MCF 10A (cell line): ENCODE data around the gene WWC2. TPM values are rescaled to one million over a fixed set of nuclear protein-coding genes. Genes with fewer than 3 reads are reported as not detected.

Source experiments
- BruUV-seq: library from RNA; stranded (reverse); fragments of 400-500 nt; replicated peaks from 2 replicates; lab custom pipeline; 2021; lab: Mats Ljungman, UMichigan
- CTCF ChIA-PET: fragments of 300-600 bp; sonication (Branson Sonifier 250); formaldehyde crosslinking; extraction: SDS; loops from one replicate; lab custom pipeline; 2021; ENCODE audit warnings: antibody characterized with exemption, inconsistent platforms; lab: Yijun Ruan, JAX
- POLR2A ChIA-PET: fragments of 300-600, 350-650 bp; sonication (Branson Sonifier 250); formaldehyde crosslinking; extraction: SDS; loops from one replicate; lab custom pipeline; 2020; ENCODE audit warnings: antibody characterized with exemption, inconsistent platforms; lab: Yijun Ruan, JAX
- DNase-seq: peaks from one replicate; pipeline ENCODE4 v3.0.0-alpha.2; 2018; ENCODE audit not compliant: unreplicated experiment
- H3K27ac Mint-ChIP-seq: one replicate; pipeline ENCODE4 v1.8.0; 2022; ENCODE audit warnings: mild to moderate bottlenecking, low read depth, mixed read lengths; ENCODE audit not compliant: unreplicated experiment
- H3K27me3 Mint-ChIP-seq: one replicate; pipeline ENCODE4 v1.8.0; 2022; ENCODE audit warnings: mixed read lengths; ENCODE audit not compliant: insufficient read depth, unreplicated experiment
- H3K36me3 Mint-ChIP-seq: one replicate; pipeline ENCODE4 v1.8.0; 2022; ENCODE audit warnings: mild to moderate bottlenecking, moderate library complexity, mixed read lengths; ENCODE audit not compliant: insufficient read depth, unreplicated experiment
- H3K4me1 Mint-ChIP-seq: one replicate; pipeline ENCODE4 v1.8.0; 2022; ENCODE audit warnings: mixed read lengths; ENCODE audit not compliant: insufficient read depth, unreplicated experiment
- H3K4me3 Mint-ChIP-seq: one replicate; pipeline ENCODE4 v1.8.0; 2022; ENCODE audit warnings: mild to moderate bottlenecking, moderate library complexity, mixed read lengths; ENCODE audit not compliant: unreplicated experiment
- H3K9me3 Mint-ChIP-seq: one replicate; pipeline ENCODE4 v1.8.0; 2022; ENCODE audit warnings: mixed read lengths; ENCODE audit not compliant: unreplicated experiment
- CTCF ChIP-seq: fragments of 200-600 bp; IDR thresholded peaks from one replicate; pipeline ENCODE4 v1.8.0; 2022; ENCODE audit warnings: antibody characterized with exemption, mild to moderate bottlenecking; ENCODE audit not compliant: unreplicated experiment
- intact Hi-C: fragments of 100-400 bp; cut with micrococcal nuclease; formaldehyde crosslinking; loops from 2 replicates; pipeline ENCODE4 v1.14.1; 2022
- total RNA-seq: library from RNA; stranded (reverse); gene quantifications from 2 replicates; pipeline ENCODE4 v1.2.3, GENCODE V29; 2022

The WWC2 gene
- total RNA-seq, 1 experiment from 2014 or later: 42.4 TPM

GRCh38 chr4:183348136-183348535, 249.1 kb downstream of the WWC2 start:
- ChIA-PET POLR2A (no interaction called here), CTCF (no interaction called here)
- Mint-ChIP-seq H3K36me3 (no peaks in the 10 kb centered on the region), H3K9me3 (no peaks in the 10 kb centered on the region), H3K27me3 (no peaks in the 10 kb centered on the region), H3K4me3 (no peak overlapping the region), H3K4me1 (no peaks in the 10 kb centered on the region), H3K27ac (no peak overlapping the region)
- TF ChIP-seq CTCF: no peak
- BruUV-seq: no TSS peak
- DNase-seq: no peak
- intact Hi-C loops: no loop called here

GRCh38 chr4:183348706-183349659, 249.9 kb downstream of the WWC2 start:
- Mint-ChIP-seq H3K9me3 (no peaks in the 10 kb centered on the region), H3K27ac (no peak overlapping the region), H3K27me3 (no peaks in the 10 kb centered on the region), H3K4me3 (no peak overlapping the region), H3K4me1 (peaks cover 4% of the 10 kb centered on the region), H3K36me3 (no peaks in the 10 kb centered on the region)
- intact Hi-C loops: no loop called here
- TF ChIP-seq CTCF: no peak
- CTCF ChIA-PET: no interaction called here
- POLR2A ChIA-PET: no interaction called here
- DNase-seq: peak; percentile 56
- no TSS peak for BruUV-seq

- no TSS peak for BruUV-seq
- H3K4me3 Mint-ChIP-seq: no peak overlapping the region
- H3K4me1 Mint-ChIP-seq: peaks cover 5% of the 10 kb centered on the region
- DNase-seq: no peak
- no peak overlapping the region for H3K27ac Mint-ChIP-seq
- TF ChIP-seq CTCF: no peak
- H3K9me3 Mint-ChIP-seq: no peaks in the 10 kb centered on the region
- H3K36me3 Mint-ChIP-seq: no peaks in the 10 kb centered on the region
- intact Hi-C loops: no loop called here
- H3K27me3 Mint-ChIP-seq: no peaks in the 10 kb centered on the region
- ChIA-PET POLR2A (no interaction called here), CTCF (no interaction called here)
These were observed 250.6 kb downstream of the WWC2 start for GRCh38 chr4:183349673-183350072.

- no peaks in the 10 kb centered on the region for H3K36me3 Mint-ChIP-seq
- no peak for DNase-seq
- H3K9me3 Mint-ChIP-seq: no peaks in the 10 kb centered on the region
- H3K27ac Mint-ChIP-seq: no peak overlapping the region
- H3K4me1 Mint-ChIP-seq: peaks cover 12% of the 10 kb centered on the region
- intact Hi-C loops: no loop called here
- ChIA-PET CTCF (no interaction called here), POLR2A (interaction anchor here (0.6 kb wide), 1 partner anchor 15 kb away, joined by 3 read pairs; no protein-coding TSS in a partner anchor)
- H3K27me3 Mint-ChIP-seq: no peaks in the 10 kb centered on the region
- TF ChIP-seq CTCF: no peak
- H3K4me3 Mint-ChIP-seq: no peak overlapping the region
- BruUV-seq: no TSS peak
These were observed 251.4 kb downstream of the WWC2 start for GRCh38 chr4:183350317-183351071.
